ENCODE data around the gene AVP. TPM values are rescaled to one million over a fixed set of nuclear protein-coding genes. Genes with fewer than 3 reads are reported as not detected.

AVP gene
- total RNA-seq, 1 experiment from 2014 or later, result not detected

- H3K4me1 Mint-ChIP-seq, result peaks cover 16 to 19% of the 10 kb centered on the region in 2 experiments
- no peaks in the 10 kb centered on the region for H3K9me3 ChIP-seq (ENCODE audit: control insufficient read depth, low read depth, low read length)
- no peaks in the 10 kb centered on the region; the same call in 1 of the 2 replicates for H3K27me3 Mint-ChIP-seq (ENCODE audit: low read depth)
- TF ChIP-seq CTCF (conservative IDR thresholded peaks at IDR 0.05), result no peak
- H3K56ac ChIP-seq (ENCODE audit: insufficient read length, low read depth, low read length), result no peak overlapping the region
- no peaks in the 10 kb centered on the region for H3K27me3 ChIP-seq (ENCODE audit: insufficient read depth, low read length)
- H4K8ac ChIP-seq (replicated peaks; ENCODE audit: insufficient read length, low read depth, low read length), result no peak overlapping the region
- H3K9ac ChIP-seq (ENCODE audit: extremely low read depth, insufficient read length, low read length), result no peak overlapping the region
- H4K20me1 ChIP-seq (ENCODE audit: control insufficient read depth, insufficient read depth, insufficient read length), result no peaks in the 10 kb centered on the region
- no CpG with 5 or more reads among the region's 3 CpGs for WGBS (ENCODE audit: extremely low coverage, insufficient read length, low lambda C conversion rate)
- no peak overlapping the region for H4K91ac ChIP-seq (ENCODE audit: insufficient read length, low read depth, low read length)
- no peaks in the 10 kb centered on the region for H3K9me3 Mint-ChIP-seq
- no peak overlapping the region for H2BK5ac ChIP-seq (ENCODE audit: insufficient read length, low read length)
- no peak overlapping the region for H2AK5ac ChIP-seq (ENCODE audit: insufficient read length, low read length)
- no peak overlapping the region for H3K4me2 ChIP-seq (ENCODE audit: insufficient read depth, insufficient read length, low read length)
- H2AFZ ChIP-seq (ENCODE audit: low read length), result no peak overlapping the region
- no peak overlapping the region for H2BK20ac ChIP-seq (ENCODE audit: low read depth, low read length, poor library complexity, severe bottlenecking)
- no peak overlapping the region for H3K23ac ChIP-seq (ENCODE audit: insufficient read length, low read depth, low read length)
- H3K4me1 ChIP-seq (ENCODE audit: insufficient read depth, low read length), result no peaks in the 10 kb centered on the region
- H3K36me3 Mint-ChIP-seq (ENCODE audit: insufficient read depth in 1 of 3, low read depth in 3 of 3), result no peaks in the 10 kb centered on the region
- H4K5ac ChIP-seq (ENCODE audit: insufficient read length, low read depth, low read length), result no peak overlapping the region
- no peak overlapping the region for H3K14ac ChIP-seq (ENCODE audit: insufficient read depth, low read length)
- H3K4me3 Mint-ChIP-seq, result no peak overlapping the region
- no peak overlapping the region for H3K27ac ChIP-seq (ENCODE audit: insufficient read length, low read depth, low read length)
- no peaks in the 10 kb centered on the region for H3K79me1 ChIP-seq (ENCODE audit: insufficient read depth, low read depth, low read length, poor library complexity, severe bottlenecking)
- no peak overlapping the region for H3T11ph ChIP-seq (ENCODE audit: low read length)
- H3K27ac Mint-ChIP-seq, result no peak overlapping the region
- no peaks in the 10 kb centered on the region for H3K79me2 ChIP-seq (ENCODE audit: insufficient read depth, low read length)
- no peak overlapping the region for H3K4ac ChIP-seq (ENCODE audit: low read depth, low read length)
- H2BK12ac ChIP-seq (ENCODE audit: insufficient read length, low read depth, low read length), result no peak overlapping the region
- no peak overlapping the region for H2BK120ac ChIP-seq (ENCODE audit: low read depth, low read length, poor library complexity, severe bottlenecking)
- H2BK15ac ChIP-seq (ENCODE audit: low read depth, low read length), result no peak overlapping the region
- H3K23me2 ChIP-seq (ENCODE audit: insufficient read length, low read depth, low read length, poor library complexity, severe bottlenecking), result no peaks in the 10 kb centered on the region
- H3K18ac ChIP-seq (ENCODE audit: insufficient read length, low read depth, low read length), result no peak overlapping the region
- no peak for DNase-seq
Measured at GRCh38 chr20:3103369-3104032, 19.0 kb upstream of the AVP start.

Measured in H9 (cell line).